T-helper 22 cell (primary cell): ENCODE measurements around the gene CDH23.
"Not testable (repeated sequence)": the region's sequence is repeated elsewhere in the genome, so short reads cannot be mapped to it uniquely, and the experiment has no call there.

ENCODE experiments used
- DNase-seq: peaks from one replicate; pipeline ENCODE4 v3.0.0-alpha.2; 2020; ENCODE audit warnings: low read depth

CDH23 gene

DNA sequence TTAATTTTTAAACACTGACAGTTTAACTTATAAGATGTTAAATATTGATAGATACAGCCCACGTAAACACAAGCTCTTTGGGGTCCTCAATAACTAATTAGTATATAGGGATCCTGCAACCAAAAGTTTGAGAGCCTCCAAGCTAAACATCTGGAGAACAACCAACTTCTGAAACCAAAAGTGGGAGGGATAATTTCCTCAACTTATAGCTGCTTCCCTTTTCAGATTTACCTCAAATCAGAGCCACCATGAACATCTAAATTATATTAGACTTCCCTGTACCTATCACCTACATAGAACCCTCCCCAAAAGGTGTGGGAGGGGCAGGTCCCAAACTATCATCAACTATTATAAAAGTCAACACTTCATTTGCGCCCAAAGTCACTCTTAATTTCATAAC lies 445.7 kb downstream of the CDH23 start:
- DNase-seq: no peak

DNA sequence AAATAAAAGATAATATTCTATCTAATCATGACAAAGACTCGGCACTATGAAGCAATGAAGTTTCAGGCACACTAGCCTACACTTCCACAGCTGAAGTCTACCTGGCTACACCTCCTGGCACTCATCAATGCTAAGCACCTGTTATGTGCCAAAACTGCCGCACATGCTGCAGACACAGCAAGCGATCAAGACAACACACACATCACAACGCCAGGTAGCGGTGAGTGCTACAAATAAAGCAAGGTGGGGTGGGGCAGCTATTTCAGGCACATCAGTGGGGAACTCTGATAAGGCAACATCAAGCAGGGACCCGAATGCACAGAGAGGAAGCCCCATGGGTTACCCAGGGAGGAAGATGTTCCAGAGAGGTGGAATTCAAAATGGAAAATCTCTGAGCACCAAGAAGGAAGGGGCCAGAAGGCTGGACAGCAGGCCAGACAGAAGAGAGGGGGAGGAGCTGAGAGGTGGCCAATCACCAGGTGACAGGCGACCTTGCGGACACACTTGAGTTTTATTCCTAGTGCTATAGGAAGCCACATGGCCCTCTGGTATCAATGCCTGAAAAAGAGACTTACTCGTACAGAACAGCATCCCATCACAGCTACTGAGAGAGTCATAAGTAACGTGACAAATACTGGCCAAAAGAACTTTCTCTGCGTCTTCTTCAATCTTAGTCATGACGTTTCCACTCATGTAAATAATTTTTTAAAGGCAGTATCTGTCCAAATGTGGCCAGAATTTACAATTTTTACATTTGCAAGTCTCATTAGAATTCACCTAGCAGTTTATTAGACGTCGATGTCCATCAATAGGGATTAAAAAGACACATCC lies 446.4 kb downstream of the CDH23 start:
- DNase-seq: no peak

GRCh38 chr10:71844084-71844483 lies 447.4 kb downstream of the CDH23 start:
- no peak for DNase-seq

GRCh38 chr10:71844695-71845094 lies 448.0 kb downstream of the CDH23 start:
- no peak for DNase-seq

DNA sequence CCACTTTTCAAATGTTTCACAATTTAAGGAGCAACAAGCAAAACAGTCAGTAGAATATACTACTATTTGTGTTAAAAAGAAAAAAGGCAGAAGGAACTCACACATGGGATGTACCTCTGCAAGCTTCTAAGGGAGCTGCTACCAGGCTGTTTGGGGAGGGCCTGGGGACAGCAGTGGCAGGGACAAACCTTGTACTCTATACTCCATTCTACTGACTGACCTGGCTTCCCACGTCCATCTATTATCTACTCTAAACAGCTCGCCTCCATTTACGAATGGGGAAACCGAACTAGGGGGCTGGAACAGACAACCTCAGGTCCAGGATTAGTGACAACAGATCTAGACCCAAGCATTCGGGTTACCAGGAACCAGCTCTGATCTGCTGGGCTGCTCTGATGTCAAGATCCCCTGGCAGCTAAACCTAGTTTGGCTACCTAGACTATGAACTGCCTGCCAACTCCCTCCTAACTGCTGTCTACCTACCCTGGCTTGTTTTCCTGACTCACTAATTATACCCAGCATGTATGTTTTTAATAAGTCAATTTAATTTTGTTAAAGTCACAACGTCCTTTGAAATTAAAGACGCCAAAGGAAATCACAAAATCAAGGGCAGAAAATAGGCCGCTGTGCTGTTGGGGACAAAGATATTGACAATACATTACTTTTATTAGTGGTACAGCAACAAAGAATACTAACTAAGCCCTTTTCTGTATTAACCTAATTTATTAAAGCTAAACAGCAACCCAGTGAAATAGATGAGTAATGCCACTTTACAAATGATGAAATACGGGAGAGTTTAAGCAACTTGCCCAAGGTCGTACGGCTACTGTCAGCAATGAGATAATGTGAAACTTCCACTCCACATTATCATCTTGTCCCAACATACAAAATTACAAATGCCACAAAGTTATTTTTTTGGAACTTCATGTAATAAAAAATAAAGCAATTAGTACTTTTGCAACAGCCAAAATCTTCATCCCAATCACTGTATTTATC lies 449.0 kb downstream of the CDH23 start:
- no peak for DNase-seq

DNA sequence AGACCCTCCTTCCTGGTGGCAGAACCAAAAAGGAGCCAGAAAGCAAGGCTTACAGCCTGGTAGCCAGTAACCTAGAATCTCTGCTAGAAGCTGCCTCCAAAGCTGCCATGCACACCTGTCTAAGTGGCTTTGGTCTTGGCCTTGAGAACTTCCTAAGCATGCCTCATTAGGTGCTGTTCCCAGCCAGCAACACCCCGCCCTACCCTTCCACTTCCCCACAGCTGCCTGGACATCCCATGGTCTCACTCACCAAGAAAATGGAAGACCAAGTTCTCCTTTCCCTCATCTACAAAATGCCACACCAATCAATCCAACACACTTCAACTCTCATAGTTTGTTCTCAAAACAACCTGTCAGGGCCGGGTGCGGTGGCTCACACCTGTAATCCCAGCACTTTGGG lies 450.1 kb downstream of the CDH23 start:
- DNase-seq: no peak

- no peak for DNase-seq
These were observed 450.7 kb downstream of the CDH23 start for GRCh38 chr10:71847418-71847817.

- no peak for DNase-seq
These were observed 451.9 kb downstream of the CDH23 start for GRCh38 chr10:71848325-71849275.

DNA sequence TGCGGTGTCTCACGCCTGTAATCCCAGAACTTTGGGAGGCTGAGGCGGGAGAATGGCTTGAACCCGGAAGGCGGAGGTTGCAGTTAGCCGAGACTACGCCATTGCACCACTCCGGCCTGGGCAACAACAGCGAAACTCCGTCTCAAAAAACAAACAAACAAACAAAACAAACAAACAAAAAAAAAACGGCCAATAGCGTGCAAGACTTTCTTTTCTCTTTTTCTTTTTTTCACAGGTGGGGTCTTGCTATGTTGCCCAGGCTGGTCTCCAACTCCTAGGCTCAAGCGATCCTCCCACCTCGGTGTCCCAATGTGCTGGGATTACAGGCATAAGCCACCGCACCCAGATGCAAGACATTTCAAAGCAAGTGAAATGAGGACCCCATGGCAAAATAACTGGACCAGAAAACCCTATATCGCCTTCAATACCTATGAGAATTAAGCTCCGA lies 452.8 kb downstream of the CDH23 start:
- DNase-seq: no peak

- DNase-seq: no peak
These were observed 453.5 kb downstream of the CDH23 start for GRCh38 chr10:71850021-71850742.

GRCh38 chr10:71850743-71851464 lies 454.2 kb downstream of the CDH23 start, which contains the start of gene PSAP:
PSAP (minus strand) TSS chr10:71851251; CDS start chr10:71851221, 30 bp downstream.
- peak; percentile 95 for DNase-seq

DNA sequence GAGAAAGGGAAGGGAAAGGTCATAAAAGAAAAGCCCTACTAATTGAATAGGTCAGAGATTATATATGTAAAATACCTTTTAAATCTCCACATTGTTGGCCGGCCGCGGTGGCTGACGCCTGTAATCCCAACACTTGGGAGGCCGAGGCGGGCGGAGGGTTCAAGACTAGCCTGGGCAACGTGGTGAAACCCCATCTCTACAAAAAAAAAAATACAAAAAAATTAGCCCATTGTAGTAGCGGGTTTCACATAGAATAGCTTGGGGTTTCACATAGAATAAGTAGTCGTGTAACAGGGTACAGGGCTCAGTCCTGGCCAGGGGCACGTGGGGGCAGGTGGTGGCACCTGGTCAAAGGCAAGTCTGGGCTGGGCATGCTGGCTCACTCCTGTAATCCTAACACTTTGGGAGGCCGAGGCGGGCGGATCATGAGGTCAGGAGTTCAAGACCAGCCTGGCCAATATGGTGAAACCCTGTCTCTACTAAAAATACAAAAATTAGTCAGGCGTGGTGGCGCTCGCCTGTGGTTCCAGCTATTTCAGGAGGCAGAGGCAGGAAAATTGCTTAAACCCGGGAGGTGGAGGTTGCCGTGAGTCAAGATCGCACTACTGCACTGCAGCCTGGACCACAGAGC lies 454.9 kb downstream of the CDH23 start:
- DNase-seq: not testable (repeated sequence)

DNA sequence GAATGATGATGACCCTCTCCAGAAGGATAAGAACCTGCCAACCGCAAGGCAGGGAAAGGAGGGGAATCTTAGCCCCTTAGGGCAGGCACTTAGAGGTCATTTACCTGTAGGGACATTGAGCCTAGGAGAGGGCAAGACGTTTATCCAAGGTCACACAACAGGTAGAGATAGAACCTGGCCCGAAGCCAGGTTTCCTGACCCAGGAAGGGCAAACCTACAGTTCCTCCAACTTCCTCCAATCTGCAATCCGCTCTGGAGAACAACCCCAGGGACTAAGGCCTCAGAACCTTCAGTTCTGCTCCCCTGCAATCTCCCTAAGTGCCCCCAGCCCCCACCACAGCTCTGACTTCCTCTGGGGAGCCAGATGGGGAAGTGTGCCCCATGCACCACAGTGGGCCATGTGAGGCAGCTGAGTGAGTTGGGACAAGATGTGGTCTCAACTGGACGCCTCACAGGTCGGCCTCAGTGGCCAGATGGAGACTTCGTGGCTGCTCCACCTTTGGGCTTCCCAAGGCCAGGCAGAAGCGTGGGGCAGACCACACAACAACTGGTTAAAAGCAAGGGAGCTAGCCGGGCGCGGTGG lies 455.7 kb downstream of the CDH23 start:
- DNase-seq: no peak

DNA sequence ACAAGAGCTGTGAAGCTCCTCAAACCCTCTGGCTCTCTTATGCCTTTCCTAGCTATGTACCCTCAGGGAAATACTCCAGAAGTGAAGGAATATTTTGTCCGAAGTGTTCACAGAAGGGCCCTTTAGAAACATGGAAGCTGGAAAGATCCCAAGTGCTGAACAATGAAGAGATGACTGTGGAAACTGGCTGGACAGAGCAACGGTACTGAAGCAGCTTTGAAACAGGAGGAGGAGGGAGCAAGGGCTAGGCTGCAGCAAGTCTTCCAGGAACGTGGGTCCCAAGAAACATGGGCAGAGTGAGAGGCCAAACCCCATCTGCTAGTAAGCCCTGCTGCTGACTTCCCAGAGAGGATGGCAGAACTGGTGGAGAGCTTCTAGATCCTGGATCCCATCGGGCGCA lies 457.3 kb downstream of the CDH23 start:
- DNase-seq: no peak

GRCh38 chr10:71856619-71857018 lies 459.9 kb downstream of the CDH23 start:
- DNase-seq: no peak

DNA sequence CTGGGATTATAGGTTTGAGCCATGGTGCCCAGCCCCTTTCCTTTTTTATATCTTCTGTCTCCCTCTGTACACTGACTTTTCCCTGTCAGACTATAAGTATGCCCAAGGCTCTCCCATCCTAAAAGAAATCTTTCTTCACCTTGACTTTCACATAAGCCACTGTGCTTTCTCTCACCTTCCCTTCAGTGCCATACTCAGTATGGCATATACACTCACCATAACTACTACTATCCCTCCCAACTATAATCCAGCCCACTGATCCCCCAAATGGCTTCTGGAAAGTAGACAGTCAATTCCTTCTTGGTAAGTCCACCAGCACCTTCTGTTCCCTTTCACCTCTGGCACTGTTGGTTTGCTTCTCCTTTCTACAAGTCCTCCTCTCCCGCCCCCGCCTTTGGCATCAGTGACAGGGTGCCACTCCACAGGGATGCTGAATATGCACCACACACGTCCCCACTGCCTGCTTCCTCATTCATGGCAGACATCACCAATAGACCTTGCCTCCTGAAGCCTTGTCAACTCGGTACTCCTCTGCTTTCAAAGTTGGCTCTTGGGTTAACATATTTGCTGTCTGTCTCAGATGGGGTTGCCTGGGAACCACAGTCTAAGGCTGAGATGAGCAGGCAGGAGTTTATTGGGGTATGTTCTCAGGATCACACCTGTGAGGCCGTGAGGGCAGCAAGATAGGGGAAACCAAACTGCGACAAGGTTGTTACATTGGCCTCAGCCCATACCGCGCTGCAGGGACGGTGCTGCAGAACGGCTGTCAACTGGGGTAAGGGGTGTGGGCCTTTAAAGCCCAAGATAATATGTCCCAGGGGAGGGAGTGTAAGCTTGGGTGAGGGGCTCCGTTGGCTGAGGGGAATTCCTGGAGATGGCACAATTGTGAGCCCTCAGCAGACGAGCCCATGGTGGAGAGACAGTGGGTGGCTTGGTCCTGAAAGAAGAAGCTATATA lies 461.5 kb downstream of the CDH23 start:
- DNase-seq: no peak

- no peak for DNase-seq
These were observed 463.7 kb downstream of the CDH23 start for GRCh38 chr10:71860243-71861029.
